KG1 (cell line): ENCODE data around the gene ZGLP1.
A peak's percentile ranks its signal among the peaks of the same experiment; 100 is the strongest.

Experiments
- DNase-seq: peaks from one replicate; lab custom pipeline; 2025; lab: John Stamatoyannopoulos, UW

Gene ZGLP1

GRCh38 chr19:10277795-10278589, 31.6 kb downstream of the ZGLP1 start:
- DNase-seq, result no peak

GRCh38 chr19:10274589-10274988, 35.0 kb downstream of the ZGLP1 start:
- no peak for DNase-seq

- DNase-seq, result no peak
Observed at GRCh38 chr19:10271543-10272086, 38.0 kb downstream of the ZGLP1 start.

GRCh38 chr19:10270616-10271394, 38.8 kb downstream of the ZGLP1 start, which contains the start of gene ICAM1:
ICAM1 (plus strand) TSS chr19:10271120; CDS start chr19:10271160, 40 bp downstream.
- peak; percentile 79 for DNase-seq

- DNase-seq, result peak; percentile 93
Observed at GRCh38 chr19:10270180-10270615, 39.4 kb downstream of the ZGLP1 start.

GRCh38 chr19:10269333-10270179, 40.1 kb downstream of the ZGLP1 start:
- DNase-seq, result peak; percentile 65

GRCh38 chr19:10268071-10268470, 41.5 kb downstream of the ZGLP1 start:
- DNase-seq, result no peak

- no peak for DNase-seq
Observed at GRCh38 chr19:10266706-10267105, 42.9 kb downstream of the ZGLP1 start.

- DNase-seq, result no peak
Observed at GRCh38 chr19:10262771-10263170, 46.8 kb downstream of the ZGLP1 start.

- no peak for DNase-seq
Observed at GRCh38 chr19:10260141-10260584, 49.5 kb downstream of the ZGLP1 start.

- DNase-seq, result peak; percentile 39
Observed at GRCh38 chr19:10259162-10259905, 50.3 kb downstream of the ZGLP1 start.

- DNase-seq, result no peak
Observed at GRCh38 chr19:10258080-10258710, 51.4 kb downstream of the ZGLP1 start.

- no peak for DNase-seq
Observed at GRCh38 chr19:10256970-10257615, 52.5 kb downstream of the ZGLP1 start.

- no peak for DNase-seq
Observed at GRCh38 chr19:10256551-10256950, 53.1 kb downstream of the ZGLP1 start.

- no peak for DNase-seq
Observed at GRCh38 chr19:10255358-10255757, 54.3 kb downstream of the ZGLP1 start.
